ENCODE results near the gene CDK13.

DNA sequence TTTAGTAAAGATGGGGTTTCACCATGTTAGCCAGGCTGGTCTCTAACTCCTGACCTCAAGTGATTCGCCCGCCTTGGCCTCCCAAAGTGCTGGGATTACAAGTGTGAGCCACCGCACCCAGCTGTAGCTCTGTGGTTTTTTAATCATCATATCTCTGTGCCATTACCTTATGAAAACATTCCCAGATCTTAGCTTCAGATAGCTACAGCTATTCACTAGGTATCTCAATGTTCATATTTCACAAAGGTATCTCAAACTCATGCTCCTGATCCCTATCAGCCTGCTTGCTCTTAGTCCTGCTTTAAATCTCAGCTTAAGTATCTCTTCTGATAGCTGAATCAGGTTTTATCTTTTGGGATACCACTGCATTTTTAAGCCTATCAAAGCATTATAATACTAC, 74.8 kb downstream of the CDK13 start:
- TF ChIP-seq, protein P1, sequence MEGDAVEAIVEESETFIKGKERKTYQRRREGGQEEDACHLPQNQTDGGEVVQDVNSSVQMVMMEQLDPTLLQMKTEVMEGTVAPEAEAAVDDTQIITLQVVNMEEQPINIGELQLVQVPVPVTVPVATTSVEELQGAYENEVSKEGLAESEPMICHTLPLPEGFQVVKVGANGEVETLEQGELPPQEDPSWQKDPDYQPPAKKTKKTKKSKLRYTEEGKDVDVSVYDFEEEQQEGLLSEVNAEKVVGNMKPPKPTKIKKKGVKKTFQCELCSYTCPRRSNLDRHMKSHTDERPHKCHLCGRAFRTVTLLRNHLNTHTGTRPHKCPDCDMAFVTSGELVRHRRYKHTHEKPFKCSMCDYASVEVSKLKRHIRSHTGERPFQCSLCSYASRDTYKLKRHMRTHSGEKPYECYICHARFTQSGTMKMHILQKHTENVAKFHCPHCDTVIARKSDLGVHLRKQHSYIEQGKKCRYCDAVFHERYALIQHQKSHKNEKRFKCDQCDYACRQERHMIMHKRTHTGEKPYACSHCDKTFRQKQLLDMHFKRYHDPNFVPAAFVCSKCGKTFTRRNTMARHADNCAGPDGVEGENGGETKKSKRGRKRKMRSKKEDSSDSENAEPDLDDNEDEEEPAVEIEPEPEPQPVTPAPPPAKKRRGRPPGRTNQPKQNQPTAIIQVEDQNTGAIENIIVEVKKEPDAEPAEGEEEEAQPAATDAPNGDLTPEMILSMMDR (IDR thresholded peaks at IDR 0.05; ENCODE audit: low read length) = no peak
- TF ChIP-seq EZH2 (optimal IDR thresholded peaks at IDR 0.05; ENCODE audit: low read depth, low read length) = no peak
